ENCODE results near the gene MGP.

- TF ChIP-seq ATF3 (CRISPR knock-in tag; conservative IDR thresholded peaks at IDR 0.05) (no peak), SMAD4 (CRISPR knock-in tag; IDR thresholded peaks at IDR 0.05) (no peak), IRF2 (CRISPR knock-in tag; IDR thresholded peaks at IDR 0.05; ENCODE audit: borderline replicate concordance, low read depth) (no peak), CTCF (IDR thresholded peaks at IDR 0.05) (no peak), ATF6 (CRISPR knock-in tag; IDR thresholded peaks at IDR 0.05) (no peak), ERG (CRISPR knock-in tag; IDR thresholded peaks at IDR 0.05) (no peak), ZNF396 (CRISPR knock-in tag; IDR thresholded peaks at IDR 0.05; ENCODE audit: borderline replicate concordance) (no peak), FOXP4 (CRISPR knock-in tag; IDR thresholded peaks at IDR 0.05) (no peak), TCF7 (CRISPR knock-in tag; IDR thresholded peaks at IDR 0.05; ENCODE audit: low read depth) (no peak), FOXP1 (CRISPR knock-in tag; IDR thresholded peaks at IDR 0.05; ENCODE audit: borderline replicate concordance) (no peak)
These were observed 24.6 kb upstream of the MGP start for GRCh38 chr12:14910090-14910915.

All from WTC11 (cell line).